ENCODE results near the gene ZNFX1. TPM values are rescaled to one million over a fixed set of nuclear protein-coding genes. Genes with fewer than 3 reads are reported as not detected.

The ZNFX1 gene
- total RNA-seq, 4 donors from 2014 or later = 36.2 to 46.6 (median 41.5) TPM

DNA sequence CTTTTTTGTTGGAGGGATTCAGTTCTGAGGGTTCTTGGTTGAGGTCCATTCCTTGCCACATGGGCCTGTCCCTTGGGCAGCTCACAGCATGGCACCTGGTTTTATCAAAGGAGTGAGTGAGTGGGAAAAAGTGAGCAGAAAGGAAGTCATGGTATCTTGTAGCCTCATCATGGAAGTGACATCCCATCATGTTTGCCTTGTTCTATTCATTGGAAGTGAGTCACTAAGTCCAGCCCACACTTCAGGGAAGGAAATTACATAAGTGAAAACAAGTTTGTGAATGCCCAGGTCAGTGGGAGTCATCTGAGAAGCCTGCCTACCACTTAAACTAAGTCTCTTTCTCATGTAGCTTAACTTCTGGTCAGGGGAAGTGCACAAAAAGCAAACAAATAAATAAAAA is 32.8 kb upstream of the ZNFX1 start:
- Histone ChIP-seq H3K4me3 (no peak overlapping the region), H3K9me3 (peaks cover 0 to 5% (median 0%) of the 10 kb centered on the region in 3 donors), H3K36me3 (no peaks in the 10 kb centered on the region), H3K27me3 (no peaks in the 10 kb centered on the region), H3K4me1 (no peaks in the 10 kb centered on the region), H3K27ac (no peak overlapping the region)
- no peak for TF ChIP-seq EP300 (IDR thresholded peaks at IDR 0.05)
- no peak for TF ChIP-seq POLR2A (IDR thresholded peaks at IDR 0.05)
- TF ChIP-seq POLR2AphosphoS5 (IDR thresholded peaks at IDR 0.05) = no peak
- TF ChIP-seq, protein P1, sequence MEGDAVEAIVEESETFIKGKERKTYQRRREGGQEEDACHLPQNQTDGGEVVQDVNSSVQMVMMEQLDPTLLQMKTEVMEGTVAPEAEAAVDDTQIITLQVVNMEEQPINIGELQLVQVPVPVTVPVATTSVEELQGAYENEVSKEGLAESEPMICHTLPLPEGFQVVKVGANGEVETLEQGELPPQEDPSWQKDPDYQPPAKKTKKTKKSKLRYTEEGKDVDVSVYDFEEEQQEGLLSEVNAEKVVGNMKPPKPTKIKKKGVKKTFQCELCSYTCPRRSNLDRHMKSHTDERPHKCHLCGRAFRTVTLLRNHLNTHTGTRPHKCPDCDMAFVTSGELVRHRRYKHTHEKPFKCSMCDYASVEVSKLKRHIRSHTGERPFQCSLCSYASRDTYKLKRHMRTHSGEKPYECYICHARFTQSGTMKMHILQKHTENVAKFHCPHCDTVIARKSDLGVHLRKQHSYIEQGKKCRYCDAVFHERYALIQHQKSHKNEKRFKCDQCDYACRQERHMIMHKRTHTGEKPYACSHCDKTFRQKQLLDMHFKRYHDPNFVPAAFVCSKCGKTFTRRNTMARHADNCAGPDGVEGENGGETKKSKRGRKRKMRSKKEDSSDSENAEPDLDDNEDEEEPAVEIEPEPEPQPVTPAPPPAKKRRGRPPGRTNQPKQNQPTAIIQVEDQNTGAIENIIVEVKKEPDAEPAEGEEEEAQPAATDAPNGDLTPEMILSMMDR (IDR thresholded peaks at IDR 0.05) = no peak
- no peak for ATAC-seq

DNA sequence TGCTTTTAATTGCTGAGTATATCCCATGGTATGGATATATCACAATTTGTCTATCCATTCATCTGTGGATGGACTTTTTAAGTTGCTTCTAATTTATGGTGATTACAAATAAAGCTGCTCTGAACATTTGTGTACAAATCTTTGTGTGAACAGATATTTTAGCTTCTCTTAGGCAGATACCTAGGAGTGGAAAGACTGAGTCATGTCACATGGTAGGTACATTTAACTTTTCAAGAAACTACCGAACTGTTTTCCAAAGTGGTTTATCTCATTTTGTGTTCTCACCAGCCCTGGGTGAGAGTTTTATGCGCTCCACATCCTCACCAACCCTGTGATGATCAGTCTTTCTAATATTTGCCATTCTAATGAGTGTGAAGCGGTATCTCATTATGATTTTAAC is 31.0 kb upstream of the ZNFX1 start:
- 86 to 88% methylated on average over 3 of the region's 3 CpGs for WGBS, 2 donors (ENCODE audit: low coverage in 1 of 2)
- no peaks in the 10 kb centered on the region for H3K27me3 ChIP-seq
- no peaks in the 10 kb centered on the region for H3K36me3 ChIP-seq
- no peak for ATAC-seq
- H3K27ac ChIP-seq = no peak overlapping the region
- peaks cover 0 to 5% (median 0%) of the 10 kb centered on the region in 3 donors for H3K9me3 ChIP-seq
- H3K4me3 ChIP-seq = no peak overlapping the region
- TF ChIP-seq POLR2AphosphoS5 (IDR thresholded peaks at IDR 0.05) (no peak), EP300 (IDR thresholded peaks at IDR 0.05) (no peak), POLR2A (IDR thresholded peaks at IDR 0.05) (no peak)
- TF ChIP-seq, protein P1 (IDR thresholded peaks at IDR 0.05) = no peak
- no peaks in the 10 kb centered on the region for H3K4me1 ChIP-seq

DNA sequence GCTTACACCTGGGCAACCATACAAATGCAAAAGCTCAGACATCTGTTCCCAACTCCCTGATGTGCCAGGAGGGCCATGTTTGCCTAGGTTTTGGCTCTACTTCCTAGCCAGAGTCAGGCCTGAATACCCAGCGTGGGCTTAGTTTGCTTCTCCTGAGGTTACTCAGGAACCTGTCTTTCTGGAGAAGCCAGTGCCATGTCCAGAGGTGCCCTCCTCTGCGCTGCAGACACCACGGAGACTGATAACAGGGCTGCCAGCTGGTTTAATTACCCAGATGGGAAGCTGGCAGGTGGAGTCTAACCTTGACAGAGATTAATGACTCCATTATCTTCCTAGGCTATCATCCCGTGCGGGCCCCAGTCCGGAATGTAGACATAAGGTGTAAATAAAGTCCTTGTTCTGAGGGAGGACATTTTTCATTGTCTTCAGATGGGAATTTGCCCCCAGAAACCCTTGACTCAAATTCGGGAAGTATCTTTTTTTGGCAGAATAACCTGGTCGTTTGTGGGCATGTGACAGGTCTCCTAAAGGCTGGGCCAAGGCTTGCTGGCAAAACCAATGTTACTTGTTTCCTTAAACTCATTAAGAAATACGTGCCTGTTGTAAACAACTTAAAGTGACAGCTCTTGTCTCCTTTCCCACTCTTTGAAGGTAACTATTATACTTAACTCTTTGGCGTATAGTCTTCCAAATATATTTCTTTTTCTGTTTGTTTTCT is 29.2 kb upstream of the ZNFX1 start:
- TF ChIP-seq EP300 (IDR thresholded peaks at IDR 0.05) = no peak
- TF ChIP-seq POLR2AphosphoS5 (IDR thresholded peaks at IDR 0.05) = no peak
- TF ChIP-seq POLR2A (IDR thresholded peaks at IDR 0.05) = no peak
- TF ChIP-seq, protein P1 (IDR thresholded peaks at IDR 0.05) = no peak
- peaks cover 0 to 5% (median 0%) of the 10 kb centered on the region in 3 donors for H3K9me3 ChIP-seq
- no peak for ATAC-seq
- no peaks in the 10 kb centered on the region for H3K27me3 ChIP-seq
- H3K4me1 ChIP-seq = peaks cover 0 to 10% (median 0%) of the 10 kb centered on the region in 3 donors
- H3K27ac ChIP-seq = no peak overlapping the region
- no peak overlapping the region for H3K4me3 ChIP-seq
- WGBS, 2 donors (ENCODE audit: low coverage in 1 of 2) = 35 to 61% methylated on average over 7 of the region's 10 CpGs
- H3K36me3 ChIP-seq = no peaks in the 10 kb centered on the region

DNA sequence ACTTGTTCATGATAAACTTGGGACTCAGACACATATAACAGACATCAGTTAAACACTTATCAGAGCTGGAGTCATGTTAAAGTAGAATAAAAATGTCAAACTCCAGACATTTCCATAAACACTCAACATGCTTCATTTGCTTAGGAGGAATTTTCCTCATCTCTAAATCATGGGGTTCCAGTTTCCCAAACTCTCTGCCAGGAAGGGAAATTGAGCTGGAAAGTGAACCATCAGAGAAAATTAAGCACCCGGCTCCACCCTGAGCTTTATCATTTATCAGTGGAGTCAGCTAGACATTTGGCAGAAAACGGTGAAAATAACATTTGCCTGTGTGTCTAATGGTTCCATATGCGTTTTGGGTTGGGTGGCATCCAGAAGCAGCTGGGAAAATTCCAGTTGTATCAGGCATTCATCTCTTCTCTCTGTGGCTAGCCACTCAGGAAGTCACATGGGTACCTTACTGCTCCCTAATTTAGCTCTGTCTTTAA is 25.3 kb upstream of the ZNFX1 start:
- WGBS, 2 donors (ENCODE audit: low coverage in 1 of 2) = 16 to 46% methylated on average over 3 of the region's 3 CpGs
- Histone ChIP-seq H3K27ac (no peak overlapping the region), H3K36me3 (no peaks in the 10 kb centered on the region), H3K9me3 (no peaks in the 10 kb centered on the region), H3K4me3 (no peak overlapping the region), H3K27me3 (no peaks in the 10 kb centered on the region), H3K4me1 (peaks cover 0 to 10% (median 0%) of the 10 kb centered on the region in 3 donors)
- TF ChIP-seq POLR2A (IDR thresholded peaks at IDR 0.05) (no peak), POLR2AphosphoS5 (IDR thresholded peaks at IDR 0.05) (no peak), EP300 (IDR thresholded peaks at IDR 0.05) (no peak)
- TF ChIP-seq, protein P1 (IDR thresholded peaks at IDR 0.05) = no peak
- ATAC-seq = no peak
